GM20431 (cell line): ENCODE measurements around the gene CATSPERD.
"Not testable (repeated sequence)": the region's sequence is repeated elsewhere in the genome, so short reads cannot be mapped to it uniquely, and the experiment has no call there.

Experiments used
- in situ Hi-C: fragments of 300-500 bp; cut with MseI, MboI; formaldehyde crosslinking; loops from one replicate; pipeline ENCODE4 v1.15.0; 2020; ENCODE audit warnings: low sequenced_read_pairs; ENCODE audit not compliant: unreplicated experiment

The CATSPERD gene

DNA sequence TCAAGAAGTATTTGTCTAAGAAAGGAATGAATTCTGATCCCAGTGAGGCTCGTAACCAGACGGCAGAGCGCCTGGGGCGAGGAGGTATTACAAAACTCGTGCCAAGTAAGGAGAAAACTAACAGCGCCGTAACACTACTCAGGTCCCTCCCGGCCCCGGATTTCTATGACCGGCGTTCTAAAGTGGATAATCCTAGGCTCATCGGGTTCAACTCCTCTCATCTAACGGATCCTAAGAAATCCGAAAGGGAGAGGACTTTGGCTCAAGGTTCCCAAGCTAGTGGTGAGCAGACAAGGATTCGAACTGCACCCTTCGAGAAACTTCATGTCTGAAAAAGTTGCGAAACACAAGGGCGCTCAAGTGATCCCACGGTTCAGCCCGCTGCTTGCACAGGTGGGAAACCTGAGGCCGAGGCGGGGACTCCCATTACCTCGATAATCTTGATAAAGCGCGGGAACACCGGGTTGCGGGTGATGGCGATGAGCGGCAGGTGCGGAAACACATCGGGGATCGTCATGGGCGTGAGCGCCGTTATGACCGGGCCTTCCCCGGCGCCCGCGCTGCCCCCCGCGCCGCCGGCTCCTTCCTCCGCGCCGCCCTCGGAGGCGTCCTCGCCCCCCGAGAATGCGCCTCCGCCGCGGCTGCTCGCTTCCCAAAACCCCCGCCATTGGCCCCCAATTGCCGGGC, 1.0 kb upstream of the CATSPERD start:
- in situ Hi-C loops: no loop called here

DNA sequence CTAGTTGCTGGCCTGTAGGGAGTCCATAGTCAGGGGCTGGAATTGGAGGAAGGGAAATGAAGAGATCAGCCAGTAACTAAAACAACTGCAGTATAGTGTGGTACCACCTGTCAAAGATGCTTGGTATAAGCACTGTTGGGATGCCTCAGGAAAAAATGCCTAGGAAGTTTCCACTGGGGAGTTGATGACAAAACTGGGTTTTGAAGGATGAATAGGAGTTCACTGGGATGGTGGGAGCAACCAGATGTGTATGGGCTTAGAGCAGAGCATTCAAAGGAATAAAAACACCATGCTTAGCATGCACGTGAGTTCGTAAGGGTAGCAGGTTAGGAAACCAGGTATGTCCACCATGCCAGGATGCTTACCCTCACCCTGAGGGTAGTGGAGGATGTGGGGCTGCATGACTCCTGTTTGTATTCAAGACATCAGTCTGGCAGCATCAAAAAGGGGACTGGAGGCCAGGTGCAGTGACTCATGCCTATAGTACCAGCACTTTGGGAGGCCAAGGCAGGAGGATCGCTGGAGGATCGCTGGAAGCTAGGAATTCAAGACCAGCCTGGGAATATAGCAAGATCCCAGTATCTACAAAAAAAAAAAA, 7.1 kb downstream of the CATSPERD start:
- in situ Hi-C loops: no loop called here

DNA sequence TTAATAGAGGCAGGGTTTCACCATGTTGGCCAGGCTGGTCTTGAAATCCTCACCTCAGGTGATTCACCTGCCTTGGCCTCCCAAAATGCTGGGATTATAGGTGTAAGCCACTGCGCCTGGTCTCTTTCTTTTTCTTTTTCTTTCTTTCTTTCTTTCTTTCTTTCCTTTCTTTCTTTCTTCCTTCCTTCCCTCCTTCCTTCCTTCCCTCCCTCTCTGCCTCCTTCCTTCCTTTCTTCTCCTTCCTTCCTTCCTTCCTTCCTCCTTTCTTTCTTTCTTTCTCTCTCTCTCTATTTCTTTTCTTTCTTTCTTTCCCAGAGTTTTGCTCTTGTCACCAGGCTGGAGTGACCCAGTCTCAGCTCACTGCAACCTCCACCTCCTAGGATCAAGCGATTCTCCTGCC, 12.7 kb downstream of the CATSPERD start:
- in situ Hi-C loops: not testable (repeated sequence)

DNA sequence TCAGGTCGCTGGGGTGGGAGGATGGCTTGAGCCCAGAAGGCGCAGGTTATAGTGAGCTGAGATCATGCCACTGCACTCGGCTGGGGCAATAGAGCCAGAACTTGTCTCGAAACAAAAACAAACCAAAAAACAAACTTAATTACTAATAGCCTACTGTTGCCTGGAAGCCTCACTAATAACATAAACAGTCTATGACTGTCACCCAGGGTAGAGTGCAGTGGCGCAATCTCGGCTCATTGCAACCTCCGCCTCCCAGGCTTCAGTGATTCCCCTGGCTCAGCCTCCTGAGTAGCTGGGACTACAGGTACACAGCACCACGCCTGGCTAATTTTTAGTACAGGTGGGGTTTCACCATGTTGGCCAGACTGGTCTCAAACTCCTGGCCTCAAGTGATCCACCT, 18.0 kb downstream of the CATSPERD start:
- in situ Hi-C loops: no loop called here

DNA sequence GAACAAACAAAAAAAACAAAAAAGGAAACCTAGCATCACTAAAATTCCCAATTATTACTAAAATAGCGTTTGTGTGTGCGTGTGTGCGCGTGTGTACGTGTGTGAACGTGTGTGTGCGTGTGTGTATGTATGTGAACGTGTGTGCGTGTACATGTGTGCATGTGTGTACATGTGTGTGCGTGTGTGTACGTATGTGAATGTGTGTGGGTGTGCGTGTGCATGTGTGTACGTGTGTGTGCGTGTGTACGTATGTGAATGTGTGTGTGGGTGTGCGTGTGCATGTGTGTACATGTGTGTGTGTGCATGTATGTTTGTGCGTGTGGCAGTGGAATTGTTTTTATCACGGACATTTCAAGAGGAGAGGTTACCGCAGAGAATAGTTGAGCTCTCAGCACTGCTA, 21.6 kb downstream of the CATSPERD start:
- in situ Hi-C loops: no loop called here

DNA sequence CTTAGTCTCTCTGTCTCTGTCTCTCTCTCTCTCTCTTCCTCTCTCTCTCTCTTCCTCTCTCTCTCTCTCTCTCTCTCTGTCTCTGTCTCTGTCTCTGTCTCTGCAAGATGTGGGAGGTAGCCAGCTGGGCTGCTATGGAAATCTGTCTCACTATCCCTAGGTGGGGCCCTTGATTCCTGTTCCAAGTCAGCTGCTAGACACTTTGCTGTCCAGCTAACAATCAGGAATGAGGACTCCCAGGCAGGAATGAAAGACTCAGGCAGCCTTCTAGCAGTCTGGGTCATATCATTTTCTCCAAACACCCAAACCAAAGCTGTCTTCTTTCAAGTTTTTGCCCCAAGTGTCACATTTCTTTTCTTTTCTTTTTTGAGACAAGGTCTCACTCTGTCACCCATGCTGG, 23.2 kb downstream of the CATSPERD start:
- in situ Hi-C loops: no loop called here

DNA sequence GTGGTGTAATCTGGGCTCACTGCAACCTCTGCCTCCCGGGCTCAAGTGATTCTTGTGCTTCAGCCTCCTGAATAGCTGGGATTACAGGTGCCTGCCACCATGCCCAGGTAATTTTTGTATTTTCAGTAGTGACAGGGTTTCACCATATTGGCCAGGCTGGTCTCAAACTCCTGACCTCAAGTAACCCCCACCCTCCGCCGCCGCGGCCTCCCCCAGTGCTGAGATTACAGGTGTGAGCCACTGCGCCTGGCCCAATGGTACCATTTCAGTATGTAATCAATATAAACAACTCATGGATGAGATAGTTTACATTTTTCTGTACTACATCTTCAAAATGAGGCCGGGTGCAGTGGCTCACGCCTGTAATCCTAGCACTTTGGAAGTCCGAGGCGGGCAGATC, 24.6 kb downstream of the CATSPERD start:
- in situ Hi-C loops: not testable (repeated sequence)

DNA sequence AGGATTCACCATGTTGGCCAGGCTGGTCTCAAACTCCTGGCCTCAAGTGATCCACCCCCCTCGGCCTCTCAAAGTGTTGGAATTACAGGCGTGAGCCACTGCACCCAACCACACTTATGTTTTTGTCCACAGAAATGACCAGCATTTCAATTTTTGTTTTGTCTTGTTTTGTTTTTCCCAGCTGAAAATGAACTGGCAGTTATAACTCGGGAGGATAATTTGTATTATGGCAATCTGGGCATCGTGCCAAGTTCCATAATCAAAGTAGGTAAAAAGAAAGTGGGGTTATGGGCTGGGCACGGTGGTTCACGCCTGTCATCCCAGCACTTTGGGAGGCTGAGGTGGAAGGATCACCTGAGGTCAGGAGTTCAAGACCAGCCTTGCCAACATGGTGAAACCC, 28.5 kb downstream of the CATSPERD start:
- in situ Hi-C loops: not testable (repeated sequence)

DNA sequence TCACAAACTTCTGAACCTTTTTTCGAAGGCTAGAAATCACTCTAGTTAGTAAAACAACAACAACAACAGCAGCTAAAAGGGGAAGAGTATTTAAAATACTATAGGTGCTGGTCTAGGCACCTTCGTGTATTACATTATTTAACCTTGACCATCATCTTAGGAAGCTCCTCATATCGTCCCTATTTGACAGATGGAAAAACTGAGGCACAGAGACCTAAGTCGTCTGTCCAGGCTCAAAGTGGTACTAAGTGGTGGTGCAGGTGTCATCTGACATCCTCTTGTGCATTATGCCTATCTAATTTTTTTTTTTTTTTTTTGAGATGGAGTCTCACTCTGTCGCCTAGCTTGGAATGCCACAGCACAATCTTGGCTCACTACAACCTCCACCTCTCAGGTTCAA, 29.1 kb downstream of the CATSPERD start:
- in situ Hi-C loops: no loop called here

DNA sequence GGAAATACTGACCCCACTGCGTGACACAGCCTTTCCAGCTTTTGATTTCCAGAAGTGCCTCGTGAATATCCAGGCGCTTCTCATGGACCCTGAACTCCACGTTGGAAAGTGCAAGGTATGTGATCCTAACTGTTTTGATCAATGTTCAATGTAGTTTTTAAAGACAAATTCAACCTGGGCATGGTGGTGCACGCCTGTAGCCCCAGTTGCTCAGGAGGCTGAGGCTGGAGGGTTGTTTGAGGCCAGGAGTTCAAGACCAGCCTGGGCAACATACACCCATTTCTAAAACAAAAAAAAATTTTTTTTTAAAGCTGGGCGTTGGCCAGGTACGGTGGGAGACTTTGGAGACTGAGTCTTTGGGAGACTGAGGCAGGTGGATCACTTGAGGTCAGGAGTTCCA, 31.3 kb downstream of the CATSPERD start:
- in situ Hi-C loops: no loop called here

DNA sequence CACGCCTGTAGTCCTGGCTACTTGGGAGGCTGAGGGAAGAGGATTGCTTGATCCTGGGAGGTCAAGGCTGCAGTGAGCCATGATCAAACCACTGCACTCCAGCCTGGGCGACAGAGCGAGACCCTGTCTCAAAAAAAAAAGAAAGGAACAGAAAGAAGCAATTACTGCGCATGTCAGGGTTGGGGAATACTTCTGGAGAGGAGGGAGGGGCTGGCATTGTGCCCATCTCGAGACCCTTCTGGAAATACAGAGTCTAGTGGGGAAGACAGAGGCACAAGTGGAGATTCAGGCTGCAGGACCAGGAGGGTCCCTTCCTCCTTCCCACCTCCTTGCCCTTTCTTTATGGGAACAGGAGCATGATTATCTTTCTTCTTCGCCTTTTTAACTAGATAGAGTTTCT, 33.3 kb downstream of the CATSPERD start:
- in situ Hi-C loops: no loop called here

DNA sequence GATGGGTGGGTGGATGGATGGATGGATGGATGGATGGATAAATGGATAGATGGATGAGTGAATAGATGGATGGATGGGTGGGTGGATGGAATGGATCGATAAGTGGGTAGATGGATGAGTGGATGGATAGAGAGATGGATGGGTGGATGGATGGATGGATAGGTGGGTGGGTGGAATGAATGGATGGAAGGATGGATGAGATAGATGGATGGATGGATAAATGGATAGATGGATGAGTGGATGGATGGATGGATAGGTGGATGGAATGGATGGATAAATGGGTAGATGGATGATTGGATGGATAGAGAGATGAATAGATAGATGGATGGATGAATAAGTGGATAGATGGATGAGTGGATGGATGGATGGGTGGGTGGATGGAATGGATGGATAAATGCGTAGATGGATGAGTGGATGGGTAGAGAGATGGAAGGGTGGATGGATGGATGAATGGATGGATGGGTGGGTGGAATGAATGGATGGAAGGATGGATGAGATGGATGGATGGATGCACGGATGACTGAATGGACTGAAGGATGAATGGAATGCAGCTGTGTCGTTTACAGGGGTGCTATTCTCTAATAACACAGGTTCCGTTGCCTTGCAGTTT, 42.3 kb downstream of the CATSPERD start:
- in situ Hi-C loops: no loop called here

DNA sequence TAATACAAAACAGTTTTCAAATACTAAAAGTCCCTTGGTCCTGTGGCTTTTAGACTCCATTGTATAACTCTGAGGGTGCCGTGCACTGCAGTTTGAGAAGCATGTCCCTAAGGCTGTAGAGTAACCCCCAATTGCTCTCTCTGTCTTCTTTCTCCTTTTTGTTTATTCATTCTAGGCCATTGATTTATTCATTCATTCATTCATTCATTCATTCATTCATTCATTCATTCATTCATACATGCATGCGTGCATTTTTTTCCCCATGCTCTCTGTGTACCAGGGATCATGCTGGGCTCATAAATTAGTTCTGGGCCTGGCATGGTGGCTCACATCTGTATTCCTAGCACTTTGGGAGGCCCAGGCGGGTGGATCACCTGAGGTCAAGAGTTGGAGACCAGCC, 44.8 kb downstream of the CATSPERD start:
- in situ Hi-C loops: no loop called here

DNA sequence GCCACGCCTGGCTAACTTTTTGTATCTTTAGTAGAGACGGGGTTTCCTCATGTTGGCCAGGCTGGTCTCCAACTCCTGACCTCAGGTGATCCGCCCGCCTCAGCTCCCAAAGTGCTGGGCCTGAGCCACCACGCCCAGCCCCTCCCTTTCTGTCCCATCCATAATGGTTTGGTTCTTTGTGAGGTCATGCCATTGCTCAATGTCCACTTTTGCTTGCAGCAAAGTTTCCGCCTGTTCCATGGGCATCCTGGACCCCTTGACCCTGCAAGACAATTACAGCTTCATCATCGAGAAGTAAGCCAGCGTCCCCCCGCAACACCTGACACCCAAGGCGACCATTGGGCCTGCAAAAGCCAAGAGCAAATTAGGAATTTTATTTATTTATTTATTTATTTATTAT, 47.5 kb downstream of the CATSPERD start:
- in situ Hi-C loops: no loop called here

DNA sequence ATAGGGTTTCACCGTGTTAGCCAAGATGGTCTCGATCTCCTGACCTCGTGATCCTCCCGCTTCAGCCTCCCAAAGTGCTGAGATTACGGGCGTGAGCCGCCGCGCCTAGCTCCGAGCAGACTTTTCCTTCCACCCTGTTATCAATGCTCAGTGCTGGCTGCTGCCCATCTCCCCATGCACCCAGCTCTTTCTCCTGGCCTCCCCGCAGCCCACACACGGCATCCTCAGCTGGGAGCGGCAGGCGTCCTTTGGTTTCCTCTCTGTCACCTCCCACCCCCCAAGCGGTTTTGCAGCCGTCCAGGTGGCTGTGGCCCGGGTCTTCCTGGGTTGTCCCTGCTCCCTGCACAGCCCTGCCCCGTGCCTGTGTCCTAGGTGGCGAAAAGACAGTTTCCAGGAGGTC, 52.0 kb downstream of the CATSPERD start:
- in situ Hi-C loops: no loop called here

DNA sequence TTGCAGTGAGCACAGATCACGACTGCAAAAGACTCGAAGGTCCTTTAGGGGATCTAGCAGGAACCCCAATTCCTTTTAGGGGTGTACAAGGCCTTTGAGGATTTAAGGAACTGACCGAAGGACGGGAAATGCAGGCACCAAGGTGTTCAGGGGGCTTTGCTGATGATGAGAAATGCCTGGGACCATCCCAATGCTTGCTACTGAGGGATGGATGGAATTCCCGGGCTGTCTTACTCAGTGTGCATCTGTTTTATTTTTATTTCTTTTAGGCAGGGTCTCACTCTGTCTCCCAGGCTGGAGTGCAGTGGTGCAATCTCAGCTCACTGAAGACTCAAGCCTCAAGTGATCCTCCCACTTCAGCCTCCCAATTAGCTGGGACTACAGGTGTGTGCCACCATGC, 52.8 kb downstream of the CATSPERD start:
- in situ Hi-C loops: no loop called here

DNA sequence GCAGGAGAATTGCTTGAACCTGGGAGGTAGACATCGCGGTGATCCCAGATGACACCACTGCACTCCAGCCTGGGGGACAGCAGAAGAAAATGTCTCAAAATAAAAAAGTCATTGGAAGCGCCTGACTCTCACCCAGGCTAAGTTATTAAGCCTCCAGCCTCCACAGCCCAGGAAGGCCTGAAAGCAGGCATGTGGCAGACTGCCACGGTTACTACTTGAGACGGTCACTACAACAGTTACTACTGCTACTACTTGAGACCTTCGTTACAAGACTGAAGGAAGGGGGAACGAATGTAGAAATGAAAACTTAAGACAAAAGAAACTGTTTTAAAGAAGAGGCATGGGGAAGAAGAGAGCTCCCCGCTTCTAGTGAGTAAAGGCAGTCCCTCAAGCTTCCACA, 54.5 kb downstream of the CATSPERD start:
- in situ Hi-C loops: no loop called here

DNA sequence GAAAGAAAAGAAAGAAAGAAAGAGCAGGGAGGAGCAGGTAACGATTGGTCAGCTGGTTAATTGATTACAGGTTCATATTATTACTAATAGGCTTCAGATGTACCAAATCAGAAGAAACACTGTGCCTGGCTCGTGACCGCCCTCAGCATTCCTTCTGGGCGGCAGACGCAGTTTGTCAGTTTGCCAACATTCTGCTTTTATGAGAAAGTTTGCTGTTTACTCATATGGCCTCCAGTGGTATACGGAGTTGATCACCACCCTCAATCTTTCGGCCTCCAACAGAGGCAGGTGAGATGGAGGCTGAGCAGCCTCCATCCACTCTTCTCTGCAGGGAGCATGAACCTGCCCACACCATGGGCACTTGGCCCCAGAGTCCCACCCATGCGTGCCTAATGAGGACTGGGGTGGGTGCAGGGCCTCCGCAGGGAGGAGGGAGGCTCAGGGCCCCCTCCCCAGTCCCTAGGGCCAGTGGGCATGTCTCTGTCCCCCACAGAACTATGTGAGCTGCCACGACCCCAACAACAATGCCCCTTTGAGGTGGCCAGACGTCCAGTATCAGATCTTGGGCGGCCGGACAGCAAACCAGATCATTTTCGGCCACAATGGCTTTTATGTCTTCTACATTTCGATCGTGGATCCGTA, 55.4 kb downstream of the CATSPERD start:
- in situ Hi-C loops: no loop called here

DNA sequence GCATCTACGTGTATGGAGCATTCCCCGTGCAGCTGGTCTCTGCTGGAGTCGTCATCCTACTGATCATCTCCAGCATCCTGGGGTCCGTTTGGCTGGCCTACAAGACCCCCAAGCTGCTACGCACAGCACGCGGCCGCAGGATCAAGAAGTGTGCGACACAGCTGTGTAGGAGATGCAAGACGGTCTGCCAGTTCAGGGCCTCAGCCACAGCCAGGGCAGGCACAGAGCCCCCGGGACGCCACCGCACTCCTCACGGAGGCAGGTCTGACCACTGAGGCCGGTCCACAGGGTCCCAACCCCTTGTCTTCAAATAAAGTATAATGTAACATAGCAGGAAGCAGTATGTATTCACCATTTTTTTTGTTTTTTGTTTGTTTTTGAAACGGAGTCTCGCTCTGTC, 58.0 kb downstream of the CATSPERD start:
- in situ Hi-C loops: no loop called here

DNA sequence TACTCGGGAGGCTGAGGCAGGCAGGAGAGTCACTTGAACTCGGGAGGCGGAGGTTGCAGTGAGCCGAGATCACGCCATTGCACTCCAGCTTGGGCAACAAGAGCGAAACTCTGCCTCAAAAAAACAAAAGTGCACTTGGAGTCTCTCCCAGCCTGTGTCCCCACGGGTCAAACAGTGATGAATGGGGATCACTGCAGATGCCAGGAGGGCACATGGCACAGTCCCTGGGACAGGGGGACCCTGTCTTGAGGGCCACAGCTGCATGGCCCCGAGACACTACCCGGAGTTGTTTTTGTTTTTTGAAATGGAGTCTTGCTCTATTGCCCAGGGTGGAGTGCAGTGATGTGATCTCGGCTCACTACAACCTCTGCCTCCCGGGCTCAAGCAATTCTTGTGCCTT, 60.5 kb downstream of the CATSPERD start:
- in situ Hi-C loops: not testable (repeated sequence)

DNA sequence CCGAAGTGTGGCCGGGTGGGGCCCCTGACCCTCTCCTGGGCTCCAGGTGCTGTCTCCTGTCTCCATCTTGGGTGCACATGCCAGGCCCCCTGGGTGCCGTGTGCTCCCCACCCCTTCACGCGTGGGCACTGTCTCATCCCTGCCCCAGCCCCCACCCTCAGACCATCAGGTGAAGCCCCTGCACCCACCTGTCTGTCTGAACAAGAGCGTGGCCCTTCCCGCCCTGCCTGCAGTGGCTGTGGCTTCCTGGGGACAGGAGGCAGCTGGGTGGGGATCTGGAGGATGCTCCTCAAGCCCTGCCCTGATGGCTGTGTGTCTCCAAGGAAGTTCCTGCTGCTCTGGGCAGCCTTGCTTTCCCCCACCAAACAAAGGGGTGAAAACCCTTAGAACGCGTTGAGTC, 61.9 kb downstream of the CATSPERD start:
- in situ Hi-C loops: no loop called here
